NCI-H146 treated with DMSO at 0.1 percent for 48 hours (cell line): Measurements from ENCODE around the gene GINS2.

Experiments
- DNase-seq: peaks from one replicate; lab custom pipeline; 2025; ENCODE audit not compliant: unreplicated experiment; lab: John Stamatoyannopoulos, UW

Gene GINS2

DNA sequence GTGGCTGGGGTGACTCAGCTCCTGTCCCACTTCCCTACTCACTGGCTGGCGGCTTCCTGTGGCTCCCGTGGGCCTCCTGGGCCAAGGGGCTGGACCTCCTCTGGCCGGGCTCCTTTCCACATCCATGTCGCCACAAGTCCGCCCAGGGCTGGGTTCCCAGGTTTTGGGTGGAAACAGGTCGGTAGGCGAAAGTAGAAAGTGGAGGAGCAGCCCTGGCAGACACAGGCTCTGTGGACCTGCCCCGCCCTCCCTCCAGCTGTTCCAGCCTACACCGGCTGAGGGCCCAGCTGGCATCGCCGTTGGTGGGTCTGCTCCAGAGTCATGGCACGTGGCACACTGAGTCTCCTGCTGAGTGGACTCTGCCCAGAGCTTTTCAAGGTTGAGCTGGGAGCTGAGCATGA, 47.0 kb downstream of the GINS2 start:
- no peak for DNase-seq

DNA sequence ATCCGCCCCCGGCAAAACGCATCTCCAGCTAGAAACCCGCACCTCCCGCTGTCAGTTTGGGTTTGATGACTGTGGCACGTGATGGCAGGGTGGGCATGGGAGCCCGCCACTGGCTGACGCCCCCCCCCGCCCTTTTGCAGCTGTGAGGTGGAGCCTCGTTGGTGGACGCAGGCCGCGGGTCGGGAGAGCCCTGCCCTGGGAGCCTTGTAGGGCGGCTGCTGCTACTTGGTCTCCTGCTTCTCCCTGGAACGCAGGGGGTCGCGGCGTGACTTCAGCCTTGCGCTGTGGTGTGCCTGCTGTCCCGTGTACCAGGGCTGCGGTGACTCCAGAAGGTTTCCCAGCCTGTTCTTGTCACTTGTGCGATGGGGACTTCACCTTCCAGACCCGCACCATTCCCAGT, 47.4 kb downstream of the GINS2 start:
- no peak for DNase-seq

DNA sequence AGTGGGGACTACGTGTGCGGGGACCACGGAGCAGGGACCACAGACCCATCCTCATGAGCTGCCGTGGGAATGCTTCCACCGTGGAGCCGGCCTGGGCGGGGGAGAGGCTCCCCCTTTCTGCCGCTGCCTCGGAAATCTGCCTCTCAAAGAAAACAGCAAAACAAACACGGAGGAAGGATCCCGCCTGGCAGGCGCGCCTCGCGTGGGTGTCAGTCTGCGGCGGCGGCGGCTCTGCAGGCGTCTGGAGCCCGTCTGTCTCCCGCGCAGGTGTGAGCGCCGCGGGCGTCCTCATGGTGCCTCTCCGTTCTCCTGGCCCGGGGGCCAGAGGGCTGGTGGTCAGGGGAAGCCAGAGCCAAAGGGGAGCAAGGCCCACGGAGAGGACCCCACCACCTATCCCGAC, 48.2 kb downstream of the GINS2 start:
- DNase-seq: no peak

DNA sequence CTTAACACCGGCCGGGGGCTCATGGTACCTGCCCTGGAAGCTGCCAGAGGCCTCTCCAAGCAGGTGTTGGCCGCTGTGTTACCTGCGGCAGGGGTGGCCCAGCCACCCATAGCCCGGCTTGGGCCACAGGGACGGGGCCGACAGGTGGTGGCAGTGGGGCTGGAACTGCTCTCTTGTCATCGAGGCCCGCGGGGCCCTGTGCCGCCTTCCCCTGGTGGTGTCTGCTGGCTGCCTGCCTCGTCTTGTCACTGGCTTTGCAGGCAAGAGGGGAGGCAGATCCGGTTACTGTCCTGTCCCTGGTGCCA, 48.5 kb downstream of the GINS2 start:
- DNase-seq: no peak

DNA sequence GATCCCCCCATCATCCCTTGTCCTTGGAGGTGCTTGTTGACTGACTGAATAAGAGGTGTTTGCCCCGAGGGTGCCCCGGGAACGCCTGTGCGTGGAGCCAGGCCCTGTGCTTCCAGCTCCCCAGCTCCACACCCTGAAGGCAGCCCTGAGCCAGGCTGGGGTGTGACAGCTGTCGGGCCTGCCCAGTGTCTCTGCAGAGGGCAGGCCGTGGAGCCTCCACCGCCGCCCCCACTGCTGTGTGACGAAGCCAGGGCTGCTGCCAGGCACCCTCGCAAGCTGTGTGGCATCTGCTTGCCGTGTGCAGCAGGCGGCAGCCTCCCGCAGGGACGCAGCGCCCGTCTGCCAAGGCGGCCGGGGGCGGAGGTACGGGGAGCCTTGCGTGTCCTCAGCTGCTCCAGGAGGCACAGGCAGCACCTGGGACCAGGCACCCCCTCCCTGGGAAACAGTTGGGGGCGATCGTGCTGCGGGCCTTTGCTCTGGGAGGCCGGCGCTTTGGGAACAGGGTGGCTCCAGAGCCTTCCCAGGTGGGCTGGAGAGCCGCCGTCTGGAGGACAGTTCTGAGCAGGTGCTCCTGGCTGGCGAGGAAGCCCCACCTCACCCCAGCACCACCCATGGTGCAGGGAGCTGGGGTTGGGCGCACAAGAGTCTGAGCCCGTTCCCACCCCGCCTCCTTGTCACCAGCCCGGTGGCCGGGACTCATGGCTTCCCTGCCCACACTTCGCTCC, 49.1 kb downstream of the GINS2 start:
- DNase-seq: no peak

DNA sequence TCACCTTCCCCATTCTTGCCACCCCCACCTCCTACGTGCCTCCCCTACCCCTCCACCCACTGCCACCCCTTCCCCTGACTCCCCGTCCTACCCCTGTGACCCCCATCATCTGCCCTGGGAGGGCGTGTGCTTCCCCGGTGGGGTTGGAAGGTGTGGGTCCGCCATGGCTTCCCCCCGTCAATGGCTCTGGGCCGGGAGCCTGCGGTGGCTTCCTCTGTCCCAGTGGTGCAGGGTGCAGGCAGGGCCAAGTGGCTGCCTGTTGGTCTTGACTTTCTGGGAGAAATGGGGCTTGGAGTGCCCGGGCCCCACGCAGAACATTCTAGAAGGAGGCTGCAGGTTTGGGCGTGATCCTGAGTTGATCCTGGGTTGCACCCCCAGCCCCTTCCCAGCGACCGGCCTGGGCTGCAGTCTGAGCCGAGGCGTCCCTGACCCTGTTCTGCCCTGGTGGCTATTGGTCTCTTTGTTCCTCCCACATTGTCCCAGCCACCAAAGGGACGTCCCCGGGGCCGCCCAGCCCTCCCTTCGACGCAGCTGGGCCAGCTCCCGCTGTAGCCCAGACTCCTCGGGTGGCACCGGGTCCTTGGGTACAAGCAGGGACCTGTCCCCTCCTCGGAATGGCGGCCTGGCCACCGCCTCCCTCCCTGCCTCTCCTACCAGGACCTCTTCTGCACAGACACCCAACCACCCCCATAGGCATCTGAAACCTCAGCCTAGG, 49.9 kb downstream of the GINS2 start:
- no peak for DNase-seq

DNA sequence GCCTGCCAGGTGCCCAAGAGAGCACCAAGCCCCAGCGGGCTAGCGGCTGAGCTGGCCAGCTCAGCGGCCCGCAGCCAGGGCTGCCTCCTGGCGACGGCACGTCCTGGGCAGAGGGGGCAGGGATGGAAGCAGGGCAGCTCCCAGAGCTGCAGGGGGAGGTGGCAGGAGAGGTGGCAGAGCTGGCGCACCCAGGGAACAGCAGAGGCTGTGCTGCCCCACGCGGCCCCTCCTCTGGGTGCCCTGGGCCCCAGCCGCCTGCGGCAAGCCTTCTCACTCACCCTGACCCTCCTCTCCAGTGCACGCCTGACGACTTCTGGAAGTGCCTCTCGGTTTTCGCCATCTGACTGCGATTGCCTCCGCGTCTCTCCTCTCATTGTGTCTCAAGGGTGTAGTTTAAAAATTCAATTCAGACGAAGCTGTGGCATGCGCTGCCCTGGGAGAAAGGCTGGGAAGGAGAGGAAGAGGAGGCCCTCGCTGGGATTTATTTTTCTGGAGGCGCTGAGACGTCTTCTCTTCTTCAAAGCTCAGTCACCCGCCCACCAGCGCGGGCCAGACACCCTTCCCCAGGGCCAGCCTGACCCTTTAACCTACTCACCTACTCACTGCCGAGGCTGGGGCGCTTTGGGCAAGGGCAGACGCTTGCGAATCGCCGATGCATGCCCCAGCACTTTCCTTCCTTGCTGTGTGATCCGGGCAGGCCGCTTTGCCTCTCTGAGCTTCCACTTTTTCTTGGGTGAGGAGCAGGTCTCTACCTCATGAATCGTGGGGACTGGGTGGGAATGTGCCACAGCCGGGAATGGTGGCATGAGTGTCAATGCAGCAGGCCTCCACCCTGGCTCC, 50.7 kb downstream of the GINS2 start:
- DNase-seq: no peak

DNA sequence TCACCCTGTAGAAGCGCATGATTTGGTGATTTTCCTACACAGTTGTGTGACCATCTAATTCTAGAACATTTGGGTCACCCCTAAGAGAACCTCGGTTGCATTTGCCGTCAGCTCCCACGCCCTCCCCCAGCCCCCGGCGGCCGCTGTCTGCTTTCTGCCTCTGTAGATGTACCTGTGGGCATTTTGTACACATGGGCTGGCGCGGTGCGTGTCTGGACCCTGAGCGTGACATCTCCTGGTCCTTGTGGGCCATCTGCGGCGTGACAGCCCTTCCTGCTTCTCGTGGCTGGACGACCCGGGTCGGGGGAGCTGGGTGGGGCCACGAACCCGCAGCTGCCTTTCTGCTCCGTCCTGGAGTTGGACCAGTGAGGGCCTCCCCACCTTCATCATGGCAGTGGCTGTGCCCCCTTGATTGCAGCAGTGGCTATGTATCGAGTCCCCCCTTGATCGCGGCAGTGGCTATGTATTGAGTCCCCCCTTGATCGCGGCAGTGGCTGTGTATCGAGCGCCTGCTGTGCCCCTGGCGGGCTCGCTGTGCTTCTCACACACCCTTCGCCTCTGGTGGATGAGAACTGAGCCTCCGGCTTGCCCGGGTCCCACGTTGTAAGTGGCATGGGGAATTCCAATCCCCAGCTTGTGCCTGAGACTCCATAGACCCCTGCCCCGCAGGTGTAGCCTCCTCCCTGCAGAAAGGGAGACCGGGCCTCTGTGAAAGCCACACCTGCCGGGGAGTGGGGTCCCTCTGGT, 51.5 kb downstream of the GINS2 start:
- no peak for DNase-seq

DNA sequence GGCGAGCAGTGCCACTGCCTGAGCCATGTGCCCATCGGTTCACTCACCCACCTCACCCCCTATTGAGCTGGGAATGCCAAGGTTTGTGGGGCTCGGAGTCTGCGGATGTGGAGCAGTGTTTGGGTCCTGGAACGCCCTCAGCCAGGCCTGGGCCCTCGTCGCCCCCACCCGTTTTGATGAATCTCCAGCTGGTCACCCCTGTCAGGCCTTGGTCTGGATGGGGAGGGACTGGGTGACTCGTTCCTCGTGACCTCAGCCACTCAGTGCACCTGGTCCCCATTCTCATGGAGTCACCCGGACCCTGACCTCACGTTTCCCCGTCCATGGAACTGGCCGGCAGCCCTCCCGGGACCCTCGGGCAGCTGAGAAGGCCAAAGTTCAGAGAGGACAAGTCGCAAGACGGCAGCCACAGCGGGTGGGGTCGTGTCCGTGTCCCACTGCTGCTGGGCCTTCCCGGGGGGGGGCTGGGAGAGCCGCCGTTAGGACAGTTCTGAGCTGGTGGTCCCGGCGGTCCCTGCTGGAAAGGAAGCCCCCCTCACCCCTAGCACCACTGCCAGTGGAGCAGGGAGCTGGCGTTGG, 52.4 kb downstream of the GINS2 start:
- no peak for DNase-seq

DNA sequence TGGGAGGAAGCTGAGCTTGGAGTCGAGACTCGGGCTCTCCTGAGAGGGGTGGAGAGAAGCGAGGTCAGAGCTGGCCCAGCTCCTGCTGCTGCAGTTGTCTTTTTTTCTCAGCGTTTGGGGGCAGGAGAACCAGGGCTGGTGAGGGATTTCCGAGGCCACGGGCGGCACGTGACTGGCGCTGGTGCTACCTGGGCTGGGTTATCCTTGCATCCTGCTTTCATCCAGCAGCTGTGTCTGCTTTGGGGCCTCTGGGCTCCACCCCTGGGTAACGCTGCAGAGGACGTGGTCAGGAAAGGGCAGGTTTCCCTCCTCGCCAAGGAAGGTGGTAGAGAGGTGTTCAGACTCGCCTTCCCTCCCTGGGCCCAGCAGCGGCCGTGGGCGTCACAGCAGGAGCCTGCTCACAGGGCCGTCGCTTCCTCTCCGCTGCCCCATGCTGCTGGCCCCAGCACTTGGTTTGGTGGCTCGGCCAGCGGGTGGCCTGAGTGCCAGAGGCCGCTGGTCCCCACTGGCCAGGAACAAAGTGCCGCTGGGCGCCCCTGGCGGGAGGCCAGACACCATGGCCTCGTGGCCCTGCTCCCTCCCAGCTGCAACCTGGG, 53.1 kb downstream of the GINS2 start:
- no peak for DNase-seq

DNA sequence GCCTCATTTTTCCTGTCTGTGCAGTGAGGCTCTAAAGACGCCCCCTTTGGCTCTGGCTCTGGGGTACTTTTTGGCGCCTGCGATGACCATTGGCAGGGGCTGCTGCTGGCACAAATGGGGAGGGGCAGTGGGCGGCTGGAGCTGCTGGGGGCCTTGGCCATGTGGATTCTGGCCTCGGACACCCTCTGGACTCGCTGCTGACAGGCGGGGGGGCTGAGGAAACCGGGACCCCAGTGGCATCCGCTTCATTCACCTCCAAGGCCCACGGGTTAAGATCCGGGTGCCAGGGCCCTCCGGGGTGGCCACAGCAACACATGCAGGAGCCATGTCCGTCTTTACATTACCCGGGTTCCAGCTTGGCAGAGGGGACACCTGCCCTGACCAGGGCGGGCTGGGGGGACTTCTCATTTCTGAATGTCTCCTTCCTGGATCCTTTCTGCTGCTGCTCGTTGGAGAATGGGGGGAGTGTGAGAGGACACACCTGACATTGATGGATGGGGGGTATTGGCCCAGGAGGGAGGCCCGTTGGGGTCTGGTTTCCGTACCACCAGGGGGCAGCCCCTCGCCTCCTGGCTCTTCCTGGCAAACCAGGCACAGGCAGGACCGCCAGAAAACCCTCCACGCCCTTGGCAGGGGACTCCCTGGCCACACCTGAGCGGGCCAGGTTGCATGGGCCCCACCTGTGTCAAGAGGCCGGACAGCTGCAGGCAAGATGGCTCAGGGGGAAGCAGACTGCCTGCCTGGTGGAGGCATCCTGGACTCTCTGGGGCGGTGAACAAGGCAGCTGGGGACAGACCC, 53.8 kb downstream of the GINS2 start:
- no peak for DNase-seq

DNA sequence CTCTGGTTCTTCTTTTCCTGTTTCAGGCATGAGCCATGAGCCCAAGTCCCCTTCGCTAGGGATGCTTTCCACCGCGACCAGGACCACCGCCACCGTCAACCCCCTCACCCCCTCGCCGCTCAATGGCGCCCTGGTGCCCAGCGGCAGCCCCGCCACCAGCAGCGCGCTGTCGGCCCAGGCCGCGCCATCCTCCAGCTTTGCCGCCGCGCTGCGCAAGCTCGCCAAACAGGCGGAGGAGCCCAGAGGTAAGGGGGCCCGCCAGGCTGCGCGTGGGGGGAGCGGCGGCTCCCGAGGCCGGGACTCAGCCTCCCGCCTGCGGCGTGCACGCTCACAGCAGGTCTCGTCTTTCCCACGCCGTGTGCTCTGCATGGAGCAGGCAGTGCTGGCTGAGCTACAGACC, 54.9 kb downstream of the GINS2 start:
- no peak for DNase-seq

DNA sequence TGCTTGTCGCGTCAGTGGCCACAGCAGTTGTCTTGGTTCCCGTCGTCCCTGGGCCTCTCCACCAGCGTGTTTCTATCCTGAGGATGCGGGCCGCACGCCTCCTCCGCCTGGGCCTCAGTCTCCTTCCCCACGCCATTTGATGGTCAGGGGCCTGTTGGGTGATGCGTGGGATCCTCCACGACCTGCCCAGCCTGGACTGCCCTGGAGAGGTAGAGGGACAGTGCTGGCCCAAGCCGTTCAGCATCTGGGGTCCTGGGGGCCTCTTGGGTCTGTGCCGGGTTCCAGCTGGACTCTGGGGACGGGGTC, 55.4 kb downstream of the GINS2 start:
- DNase-seq: no peak

DNA sequence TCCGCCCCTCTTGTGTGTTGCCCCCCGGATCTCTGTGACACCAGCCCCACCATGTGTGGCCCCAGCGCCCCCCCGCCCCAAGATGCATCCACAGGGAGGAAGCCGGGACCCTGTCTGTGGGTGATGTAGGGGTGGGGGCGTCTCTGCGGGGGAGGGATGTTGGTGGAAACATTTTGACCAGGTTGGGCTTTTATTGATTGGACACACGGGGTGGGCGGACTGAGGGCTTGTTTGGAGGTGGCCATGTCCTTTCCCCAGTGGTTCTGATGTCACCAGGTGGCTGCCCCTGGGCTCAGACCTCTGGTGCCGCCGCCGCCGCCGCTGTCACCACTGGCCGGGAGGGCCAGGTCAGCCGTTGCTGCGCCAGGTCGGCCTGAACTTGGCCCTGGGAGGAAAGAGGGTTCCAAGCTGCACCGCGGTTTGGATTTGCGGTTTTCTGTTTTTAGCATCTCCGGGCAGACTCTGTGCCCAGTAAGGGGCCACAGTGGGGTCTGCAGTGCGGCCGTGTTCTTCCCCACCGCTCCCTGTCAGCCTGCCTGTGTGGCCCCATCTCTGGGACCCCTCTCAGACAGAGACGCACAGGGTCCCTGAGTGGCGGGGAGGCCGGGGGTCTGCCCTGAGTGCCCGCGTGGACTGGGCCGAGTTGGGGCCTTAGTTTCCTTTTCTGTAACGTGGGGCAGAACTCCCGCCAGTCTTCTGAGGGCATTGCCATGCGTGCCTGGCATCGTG, 55.9 kb downstream of the GINS2 start:
- no peak for DNase-seq

DNA sequence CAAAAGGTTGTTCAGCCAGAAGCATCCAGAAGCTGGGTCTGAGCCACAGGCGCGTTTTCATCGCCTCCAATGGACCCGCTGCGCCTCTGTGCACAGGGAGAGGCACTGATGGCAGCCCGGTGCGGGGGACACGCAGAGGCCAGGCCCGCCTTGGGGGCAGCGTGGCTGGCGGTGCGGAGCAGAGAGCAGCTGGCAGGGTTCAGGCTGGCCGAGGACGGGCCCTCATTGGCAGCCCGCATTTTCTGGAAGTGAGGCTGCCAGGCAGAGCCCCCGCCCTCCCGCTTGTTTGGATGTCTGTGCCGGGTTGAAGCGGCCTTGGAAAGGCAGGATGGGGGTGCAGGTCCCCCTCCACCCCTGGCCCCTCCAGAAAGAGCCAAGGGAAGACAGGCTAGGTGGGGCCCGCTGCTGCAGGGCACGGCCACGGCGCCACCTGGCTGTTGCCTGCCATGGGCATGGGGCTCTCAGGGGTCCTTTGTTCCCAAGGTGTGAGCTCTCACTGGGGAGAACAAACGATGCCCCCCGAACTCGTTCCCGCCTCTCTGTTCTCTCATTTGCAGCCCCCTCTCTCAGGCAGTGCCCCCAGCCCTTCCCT, 56.9 kb downstream of the GINS2 start:
- DNase-seq: no peak

DNA sequence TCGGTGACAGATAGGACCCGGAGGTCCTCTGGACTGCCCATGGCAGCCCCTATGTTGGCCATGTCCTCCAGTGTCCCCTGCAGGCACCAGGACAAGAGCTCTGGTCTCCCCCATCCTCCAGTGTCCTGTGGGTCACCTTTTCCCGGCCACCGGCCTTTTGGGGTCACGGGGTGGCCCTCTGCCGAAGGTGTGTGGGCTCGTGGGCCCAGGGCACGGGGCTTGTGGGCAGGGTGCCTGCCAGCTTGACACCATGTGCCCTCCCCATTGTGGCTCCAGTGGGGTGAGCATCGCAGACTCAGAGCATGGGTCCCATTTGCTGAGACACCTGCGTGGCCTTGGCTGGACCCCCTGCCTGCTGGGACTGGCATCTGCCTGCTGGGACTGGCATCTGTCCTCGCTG, 57.5 kb downstream of the GINS2 start:
- no peak for DNase-seq

DNA sequence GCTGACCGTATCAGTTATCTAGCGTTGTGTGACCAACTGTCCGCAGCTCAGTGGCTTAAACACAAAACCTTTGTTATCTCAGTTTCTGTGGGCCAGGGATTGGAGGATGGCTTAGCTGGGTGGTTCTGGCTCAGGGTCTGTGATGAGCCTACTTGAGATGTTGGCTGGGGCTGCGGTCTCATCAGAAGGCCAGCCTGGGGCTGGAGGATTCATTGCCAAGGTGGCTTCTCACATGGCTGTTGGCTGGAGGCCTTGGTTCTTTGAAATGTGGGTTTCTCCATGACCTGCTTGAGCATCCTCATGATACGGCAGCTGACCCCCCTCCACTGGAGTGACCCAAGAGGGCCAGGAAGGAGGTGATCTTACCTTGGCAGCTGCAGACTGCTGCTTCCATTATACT, 58.9 kb downstream of the GINS2 start:
- DNase-seq: no peak

DNA sequence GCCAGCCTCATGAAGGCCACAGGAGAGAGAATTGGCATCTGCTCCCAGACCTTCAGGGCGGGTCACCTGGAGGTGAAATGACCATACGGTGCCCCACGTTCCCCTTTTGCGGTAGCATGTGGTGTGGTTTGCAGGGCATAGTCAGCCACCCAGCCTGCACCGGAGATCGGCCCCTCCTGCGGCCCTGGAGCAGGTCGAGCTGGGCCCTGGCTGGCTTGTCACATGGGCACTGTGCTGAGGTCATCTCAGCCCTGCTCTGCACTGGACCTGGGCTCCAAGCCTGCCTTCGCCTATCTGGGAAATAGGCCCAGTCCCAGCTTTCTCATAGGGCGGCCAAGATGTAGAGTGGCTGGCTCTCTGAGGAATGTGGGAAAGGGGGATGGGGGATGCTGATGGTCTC, 59.4 kb downstream of the GINS2 start:
- DNase-seq: no peak

DNA sequence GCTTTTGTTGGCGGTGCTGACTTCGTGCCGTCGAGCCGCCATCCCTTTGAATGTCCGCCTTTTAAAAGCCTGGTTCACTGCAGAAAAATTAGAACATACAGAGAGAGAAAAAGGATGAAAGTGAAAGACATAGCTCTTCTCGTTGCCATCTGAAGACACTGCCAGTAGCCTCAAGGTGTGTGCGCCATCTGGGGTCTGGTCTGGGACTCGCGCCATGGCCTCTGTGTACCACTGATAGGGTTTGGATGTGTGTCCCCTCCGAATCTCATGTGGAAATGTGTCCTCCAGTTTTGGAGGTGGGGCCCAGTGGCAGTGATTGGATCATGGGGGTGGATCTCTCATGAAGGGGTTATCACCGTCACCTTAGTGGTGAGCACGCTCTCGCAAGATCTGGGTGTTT, 60.1 kb downstream of the GINS2 start:
- DNase-seq: no peak
